NB4 (cell line): ENCODE data around the gene CPE.

ENCODE experiments used
- DNase-seq: peaks from one replicate; pipeline ENCODE4 v3.0.0; 2010; ENCODE audit warnings: low read depth
- H3K4me3 ChIP-seq: one replicate; pipeline ENCODE4 v1.5.1; 2011; ENCODE audit warnings: mild to moderate bottlenecking, low read depth, low read length, moderate library complexity
- MYC ChIP-seq: IDR thresholded peaks from 2 replicates; pipeline ENCODE4 v1.6.1; 2011; ENCODE audit warnings: low read depth, low read length
- POLR2A ChIP-seq: IDR thresholded peaks from 2 replicates; pipeline ENCODE4 v1.6.1; 2011; ENCODE audit warnings: mild to moderate bottlenecking; ENCODE audit not compliant: insufficient read length; ENCODE audit errors: extremely low read depth
- TF ChIP-seq, protein P1 (sequence below): IDR thresholded peaks from one replicate; pipeline ENCODE4 v1.5.1; 2012; ENCODE audit warnings: low read depth, low read length
- TF ChIP-seq, protein P2 (sequence below): IDR thresholded peaks from 2 replicates; pipeline ENCODE4 v1.6.1; 2011; ENCODE audit warnings: low read depth, low read length

Gene CPE

DNA sequence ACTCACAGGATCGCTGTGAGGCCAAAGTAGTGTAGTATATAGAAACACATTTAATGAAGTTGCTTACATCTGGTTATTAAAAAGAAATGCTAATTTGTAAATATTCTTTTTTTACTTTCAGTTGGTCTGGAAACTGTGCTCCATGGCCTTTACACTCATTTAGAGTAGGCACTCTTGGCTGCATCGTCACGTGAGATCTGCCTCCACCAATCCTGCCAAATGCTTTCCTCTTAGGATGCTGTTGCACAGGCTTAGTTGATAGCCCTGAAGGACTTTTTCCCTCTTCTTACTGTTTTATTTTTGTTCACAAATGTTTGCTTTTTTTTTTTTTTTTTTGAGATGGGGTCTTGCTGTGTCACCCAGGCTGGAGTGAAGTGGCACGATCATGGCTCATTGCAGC is 6.3 kb downstream of the CPE start:
- TF ChIP-seq MYC, result no peak
- TF ChIP-seq, protein P1, sequence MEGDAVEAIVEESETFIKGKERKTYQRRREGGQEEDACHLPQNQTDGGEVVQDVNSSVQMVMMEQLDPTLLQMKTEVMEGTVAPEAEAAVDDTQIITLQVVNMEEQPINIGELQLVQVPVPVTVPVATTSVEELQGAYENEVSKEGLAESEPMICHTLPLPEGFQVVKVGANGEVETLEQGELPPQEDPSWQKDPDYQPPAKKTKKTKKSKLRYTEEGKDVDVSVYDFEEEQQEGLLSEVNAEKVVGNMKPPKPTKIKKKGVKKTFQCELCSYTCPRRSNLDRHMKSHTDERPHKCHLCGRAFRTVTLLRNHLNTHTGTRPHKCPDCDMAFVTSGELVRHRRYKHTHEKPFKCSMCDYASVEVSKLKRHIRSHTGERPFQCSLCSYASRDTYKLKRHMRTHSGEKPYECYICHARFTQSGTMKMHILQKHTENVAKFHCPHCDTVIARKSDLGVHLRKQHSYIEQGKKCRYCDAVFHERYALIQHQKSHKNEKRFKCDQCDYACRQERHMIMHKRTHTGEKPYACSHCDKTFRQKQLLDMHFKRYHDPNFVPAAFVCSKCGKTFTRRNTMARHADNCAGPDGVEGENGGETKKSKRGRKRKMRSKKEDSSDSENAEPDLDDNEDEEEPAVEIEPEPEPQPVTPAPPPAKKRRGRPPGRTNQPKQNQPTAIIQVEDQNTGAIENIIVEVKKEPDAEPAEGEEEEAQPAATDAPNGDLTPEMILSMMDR, result no peak
- TF ChIP-seq POLR2A, result no peak
- TF ChIP-seq, protein P2, sequence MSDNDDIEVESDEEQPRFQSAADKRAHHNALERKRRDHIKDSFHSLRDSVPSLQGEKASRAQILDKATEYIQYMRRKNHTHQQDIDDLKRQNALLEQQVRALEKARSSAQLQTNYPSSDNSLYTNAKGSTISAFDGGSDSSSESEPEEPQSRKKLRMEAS, result no peak
- no peak for DNase-seq
- H3K4me3 ChIP-seq, result no peak overlapping the region

DNA sequence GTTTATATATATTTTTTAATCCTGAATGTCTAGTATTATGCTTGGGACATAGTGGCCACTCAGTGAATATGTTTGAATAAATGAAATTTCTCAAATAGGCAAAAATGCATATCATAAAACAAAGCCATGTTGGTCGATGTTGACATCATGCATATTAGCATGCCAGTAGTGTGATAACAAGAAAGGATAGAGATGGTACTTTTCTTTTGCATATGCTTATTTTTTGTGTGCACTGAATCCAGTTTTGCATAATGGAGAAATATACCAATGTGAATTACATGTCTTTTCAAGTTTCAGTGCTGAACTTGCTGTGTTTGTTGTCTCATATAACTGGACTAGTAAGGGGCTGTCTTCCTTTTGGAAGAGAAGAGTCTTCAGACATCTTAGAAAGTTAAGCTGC is 7.5 kb downstream of the CPE start:
- TF ChIP-seq, protein P1, result no peak
- TF ChIP-seq, protein P2, result no peak
- TF ChIP-seq MYC, result no peak
- TF ChIP-seq POLR2A, result no peak
- no peak for DNase-seq
- no peak overlapping the region for H3K4me3 ChIP-seq

DNA sequence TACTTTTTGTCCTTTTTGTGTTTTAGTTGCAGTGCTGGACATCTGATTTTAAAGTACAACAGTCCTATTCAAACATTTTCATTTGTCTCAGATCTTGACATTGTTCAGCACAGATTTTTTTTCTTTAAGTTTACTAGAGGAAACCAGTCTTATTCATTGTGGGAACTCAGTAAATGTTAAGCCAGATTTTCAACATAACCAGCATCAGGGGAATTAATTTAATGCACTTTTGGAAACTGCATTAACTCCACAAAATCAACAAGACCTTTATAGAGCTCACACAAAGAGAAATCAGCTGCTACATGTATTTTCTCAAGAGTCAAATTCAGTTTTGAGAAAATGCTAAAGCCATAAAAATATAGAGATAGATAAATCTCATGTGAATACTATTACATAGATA is 9.9 kb downstream of the CPE start:
- no peak overlapping the region for H3K4me3 ChIP-seq
- TF ChIP-seq, protein P1, result no peak
- TF ChIP-seq MYC (no peak), POLR2A (no peak)
- TF ChIP-seq, protein P2, result no peak
- no peak for DNase-seq

DNA sequence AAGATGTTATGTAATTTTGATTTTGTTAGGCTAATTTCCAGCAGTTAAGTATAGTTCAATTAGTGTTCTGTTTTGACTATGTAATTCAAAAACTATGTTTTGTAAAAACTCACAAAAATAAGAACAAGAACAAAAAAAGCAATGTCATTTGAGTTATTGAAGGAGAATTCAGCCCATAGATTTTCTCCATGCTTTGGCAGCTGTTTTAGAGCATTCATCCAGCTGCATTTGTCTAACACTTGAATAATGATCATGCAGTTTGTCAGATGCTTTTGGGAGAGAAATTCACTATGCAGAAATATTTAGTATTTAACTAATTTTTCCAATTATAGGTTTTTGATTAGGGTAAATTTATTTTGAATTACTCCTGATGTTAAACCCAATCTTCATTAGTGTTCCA is 14.2 kb downstream of the CPE start:
- no peak for DNase-seq
- H3K4me3 ChIP-seq, result no peak overlapping the region
- TF ChIP-seq MYC (no peak), POLR2A (no peak)
- TF ChIP-seq, protein P1, result no peak
- TF ChIP-seq, protein P2, result no peak

DNA sequence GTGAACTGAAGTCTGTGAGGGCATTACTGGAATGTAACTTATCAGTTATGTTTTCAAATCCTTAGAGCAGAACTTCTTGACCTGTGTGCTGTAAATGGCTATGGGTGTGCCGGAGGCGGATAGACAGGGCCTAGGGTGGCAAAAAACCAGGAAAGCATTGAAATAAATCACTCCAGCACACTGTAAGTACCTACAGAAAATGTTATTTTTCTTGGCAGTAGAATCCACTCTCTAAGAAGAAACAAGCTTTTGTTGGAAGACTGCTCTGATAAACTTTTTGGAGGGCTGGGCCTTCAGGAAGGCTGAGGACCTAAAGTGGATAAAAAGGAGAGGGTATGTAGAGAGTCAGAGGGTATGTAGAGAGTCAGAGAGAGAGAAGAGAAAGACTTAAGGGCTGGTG is 14.9 kb downstream of the CPE start:
- H3K4me3 ChIP-seq, result no peak overlapping the region
- TF ChIP-seq POLR2A (no peak), MYC (no peak)
- TF ChIP-seq, protein P1, result no peak
- TF ChIP-seq, protein P2, result no peak
- DNase-seq, result no peak

DNA sequence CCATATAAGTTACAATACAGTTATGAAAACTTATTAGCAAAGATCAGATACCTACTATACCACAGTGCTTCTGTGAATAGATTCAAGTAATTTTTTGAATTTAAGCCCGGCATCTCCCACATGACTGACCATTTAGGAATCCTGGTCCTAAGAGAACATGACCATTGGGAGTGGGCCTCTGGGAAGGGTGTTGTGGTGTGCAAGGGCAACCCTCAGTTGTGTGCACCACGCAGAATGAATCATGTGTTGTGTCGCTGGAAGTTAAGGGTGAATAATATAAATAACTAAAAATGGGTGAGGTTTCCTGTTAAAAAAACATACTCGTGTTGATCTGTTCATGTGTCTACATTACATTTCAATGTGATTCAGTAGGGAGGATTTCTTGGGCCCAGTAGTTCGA is 15.5 kb downstream of the CPE start:
- TF ChIP-seq, protein P1, result no peak
- TF ChIP-seq, protein P2, result no peak
- H3K4me3 ChIP-seq, result no peak overlapping the region
- no peak for DNase-seq
